Fibroblast of mammary gland (primary cell): ENCODE data around the gene DCLK1.

ENCODE experiments used
- DNase-seq: peaks from one replicate; pipeline ENCODE4 v3.0.0-alpha.2; 2010; ENCODE audit warnings: low read depth
- H3K4me3 ChIP-seq: 2 replicates; pipeline ENCODE4 v1.5.1; 2011; ENCODE audit warnings: low read depth, mild to moderate bottlenecking, low read length, moderate library complexity; ENCODE audit not compliant: control insufficient read depth
- TF ChIP-seq, protein P1 (sequence below): conservative IDR thresholded peaks from 2 replicates; pipeline ENCODE4 v1.5.1; 2011; ENCODE audit warnings: low read depth, low read length, inconsistent platforms; ENCODE audit not compliant: control insufficient read depth, insufficient read depth

Gene DCLK1

DNA sequence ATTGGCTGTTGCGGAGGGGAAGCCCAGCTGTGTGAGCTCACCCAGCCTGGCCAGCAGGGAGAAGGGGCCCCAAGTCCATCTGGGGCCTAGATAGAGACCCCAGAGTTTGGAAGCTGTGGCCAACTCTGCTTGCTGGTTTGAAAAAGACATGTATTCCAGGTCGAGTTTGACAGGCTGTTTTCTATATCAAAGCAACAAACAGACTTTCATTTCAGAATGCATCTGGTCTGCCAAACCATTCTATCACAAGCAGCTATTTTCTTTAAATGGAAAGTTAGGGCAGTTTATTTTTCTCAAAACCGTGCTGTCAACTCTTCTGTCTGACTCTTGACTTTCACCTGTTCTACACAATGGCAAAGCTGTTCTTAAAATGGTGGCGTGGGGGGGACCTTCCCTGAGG is 185.8 kb downstream of the DCLK1 start:
- DNase-seq: no peak
- TF ChIP-seq, protein P1, sequence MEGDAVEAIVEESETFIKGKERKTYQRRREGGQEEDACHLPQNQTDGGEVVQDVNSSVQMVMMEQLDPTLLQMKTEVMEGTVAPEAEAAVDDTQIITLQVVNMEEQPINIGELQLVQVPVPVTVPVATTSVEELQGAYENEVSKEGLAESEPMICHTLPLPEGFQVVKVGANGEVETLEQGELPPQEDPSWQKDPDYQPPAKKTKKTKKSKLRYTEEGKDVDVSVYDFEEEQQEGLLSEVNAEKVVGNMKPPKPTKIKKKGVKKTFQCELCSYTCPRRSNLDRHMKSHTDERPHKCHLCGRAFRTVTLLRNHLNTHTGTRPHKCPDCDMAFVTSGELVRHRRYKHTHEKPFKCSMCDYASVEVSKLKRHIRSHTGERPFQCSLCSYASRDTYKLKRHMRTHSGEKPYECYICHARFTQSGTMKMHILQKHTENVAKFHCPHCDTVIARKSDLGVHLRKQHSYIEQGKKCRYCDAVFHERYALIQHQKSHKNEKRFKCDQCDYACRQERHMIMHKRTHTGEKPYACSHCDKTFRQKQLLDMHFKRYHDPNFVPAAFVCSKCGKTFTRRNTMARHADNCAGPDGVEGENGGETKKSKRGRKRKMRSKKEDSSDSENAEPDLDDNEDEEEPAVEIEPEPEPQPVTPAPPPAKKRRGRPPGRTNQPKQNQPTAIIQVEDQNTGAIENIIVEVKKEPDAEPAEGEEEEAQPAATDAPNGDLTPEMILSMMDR: no peak
- H3K4me3 ChIP-seq: no peak overlapping the region

DNA sequence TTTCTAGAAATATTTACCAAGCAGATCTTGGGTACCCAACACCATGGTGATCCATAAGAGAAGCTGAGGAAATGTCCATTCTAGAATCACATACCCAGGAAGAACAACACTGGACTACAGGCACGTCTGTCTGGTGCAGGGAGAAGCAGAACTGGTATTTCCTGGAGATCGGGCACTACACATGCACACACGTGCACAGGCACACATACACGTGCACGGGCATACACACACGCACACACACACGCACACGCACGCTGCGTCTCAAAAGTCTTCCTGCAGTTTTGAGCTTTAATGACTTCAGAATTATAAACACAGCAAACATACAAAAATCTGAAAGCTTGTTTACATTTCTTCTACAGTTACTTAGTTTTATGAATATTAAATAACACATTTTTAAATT is 189.8 kb downstream of the DCLK1 start:
- TF ChIP-seq, protein P1: no peak
- DNase-seq: no peak
- no peak overlapping the region for H3K4me3 ChIP-seq

DNA sequence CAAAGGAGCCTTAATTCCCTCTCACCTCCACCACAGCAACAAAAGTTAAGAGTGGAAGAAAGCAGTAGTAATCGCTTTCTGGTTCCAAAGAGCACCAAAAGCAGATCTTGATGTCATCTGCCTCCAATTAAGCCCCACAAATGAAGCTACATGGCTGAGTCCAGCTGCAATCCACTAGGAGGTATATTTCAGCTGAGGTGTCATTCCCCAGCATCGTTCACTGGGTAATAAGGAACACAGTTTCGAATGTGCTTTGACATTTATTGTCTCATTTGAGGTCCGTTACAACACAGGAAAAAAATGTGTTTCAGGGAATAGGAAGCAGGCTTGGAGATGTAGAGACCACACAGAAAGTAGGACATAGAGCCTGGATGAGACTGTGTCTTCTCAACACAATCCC is 190.4 kb downstream of the DCLK1 start:
- DNase-seq: no peak
- TF ChIP-seq, protein P1: no peak

DNA sequence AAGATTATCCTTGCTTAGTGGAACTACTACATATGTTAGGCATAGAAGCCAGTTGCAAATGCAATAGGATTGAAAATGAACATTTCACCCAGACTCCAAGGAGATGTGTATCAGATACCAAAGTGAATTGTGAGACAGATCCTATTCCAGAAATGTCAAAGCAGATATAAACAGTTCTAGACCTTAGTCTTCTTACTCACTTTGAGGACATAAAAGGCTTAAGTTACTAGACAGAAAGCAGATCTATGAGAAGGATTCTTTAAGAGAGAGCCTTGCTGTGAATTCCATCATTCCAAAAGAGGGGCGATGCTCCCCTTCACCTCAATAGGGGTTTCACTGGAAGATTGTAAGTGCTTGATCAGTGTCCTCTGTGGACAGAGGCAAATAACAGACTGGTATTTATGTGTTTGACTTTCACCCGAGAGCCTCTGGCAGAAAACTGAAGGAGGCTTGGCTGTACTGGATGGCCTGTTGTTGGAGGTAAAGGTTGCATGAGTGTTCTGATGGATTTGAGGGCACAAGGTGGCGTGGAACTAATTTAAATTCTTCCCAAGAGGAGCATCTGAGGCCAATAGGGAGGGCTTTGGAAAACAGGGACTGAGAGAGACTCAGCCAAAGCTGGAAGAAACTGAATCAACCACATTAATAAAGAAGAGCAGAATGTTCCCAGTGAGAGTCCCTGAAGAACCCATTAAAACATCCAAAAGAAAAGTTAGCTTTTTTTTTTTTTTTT is 194.8 kb downstream of the DCLK1 start:
- DNase-seq: no peak
- TF ChIP-seq, protein P1: no peak

More for the DNA sequence above, 190.4 kb downstream of the DCLK1 start:
- H3K4me3 ChIP-seq: no peak overlapping the region

DNA sequence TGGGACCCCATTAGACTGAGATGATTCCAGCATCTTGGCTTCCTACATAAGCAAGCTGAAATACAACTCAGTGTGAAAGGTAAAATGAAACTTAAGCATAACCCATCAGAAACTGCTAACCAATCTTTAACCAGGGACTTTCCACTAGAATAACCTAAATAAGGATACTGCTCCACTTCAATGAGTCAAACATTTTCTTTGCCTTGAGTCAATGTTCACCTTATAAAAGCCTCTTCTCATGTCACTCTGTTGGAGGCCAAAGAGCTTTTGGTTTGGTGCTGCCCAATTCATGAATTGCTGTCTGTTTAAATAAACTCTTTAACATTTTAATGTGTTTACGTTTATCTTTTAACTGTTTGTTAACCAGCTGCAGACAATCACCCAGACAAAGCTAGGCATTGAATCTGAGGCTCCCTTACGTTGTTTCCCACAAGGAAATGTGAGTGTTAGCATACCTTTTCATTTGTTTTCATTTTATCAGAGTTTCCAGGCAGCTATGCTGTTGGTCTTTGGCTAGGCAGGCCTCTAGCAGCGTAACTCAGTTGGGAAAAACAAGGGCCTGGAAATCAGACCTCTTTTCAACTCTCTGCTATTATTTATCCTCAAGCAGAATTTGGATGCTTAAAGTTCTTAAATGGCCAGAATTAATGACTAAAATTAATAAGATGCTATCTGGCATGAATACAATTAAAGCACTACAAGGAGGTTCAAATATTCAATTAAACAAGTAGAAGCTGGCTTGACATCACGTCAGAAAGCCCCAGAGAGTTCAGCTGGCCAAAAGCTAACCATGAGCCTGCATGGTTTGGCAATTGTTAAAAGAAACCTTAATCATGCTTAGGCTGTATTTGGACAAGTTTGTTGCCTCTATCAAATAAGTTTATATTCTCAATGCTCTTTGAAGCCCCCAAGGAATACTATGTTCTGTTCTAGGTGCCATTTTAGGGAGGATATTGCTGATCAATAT is 200.2 kb downstream of the DCLK1 start:
- no peak overlapping the region for H3K4me3 ChIP-seq
- TF ChIP-seq, protein P1: no peak
- DNase-seq: peak; percentile 20

More for the DNA sequence above, 194.8 kb downstream of the DCLK1 start:
- no peak overlapping the region for H3K4me3 ChIP-seq

DNA sequence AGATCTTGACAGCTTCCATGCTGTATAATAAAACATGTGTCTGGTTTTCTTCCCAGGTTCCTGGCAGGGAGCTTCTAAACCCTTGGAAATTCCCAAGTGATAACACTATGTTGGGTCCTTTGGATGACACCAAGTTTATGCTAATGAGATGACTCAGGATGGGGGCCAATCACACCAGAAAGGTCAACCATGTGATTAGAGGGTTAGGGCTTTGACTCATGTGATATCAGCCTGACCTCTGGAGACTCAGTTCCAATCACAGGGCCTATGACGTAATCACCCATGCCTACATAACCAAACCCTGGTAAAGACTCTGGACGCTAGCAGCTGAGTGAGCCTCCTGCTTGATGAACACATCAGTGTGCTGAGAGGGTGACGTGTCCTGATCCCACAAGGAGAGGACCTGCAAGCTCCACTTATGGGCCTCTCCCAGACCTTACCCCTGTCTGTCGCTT is 203.6 kb downstream of the DCLK1 start:
- H3K4me3 ChIP-seq: no peak overlapping the region
- TF ChIP-seq, protein P1: no peak
- DNase-seq: peak; percentile 97
